T-cell (primary cell): Measurements from ENCODE around the gene EIF3B. TPM values are rescaled to one million over a fixed set of nuclear protein-coding genes. Genes with fewer than 3 reads are reported as not detected.
"Not testable (repeated sequence)": the region's sequence is repeated elsewhere in the genome, so short reads cannot be mapped to it uniquely, and the experiment has no call there.

Experiments used
- ATAC-seq, 4 experiments: fragments of 200-7000 bp in 3 of 4; fragments of 150-1000 bp in 1 of 4; cut with Tn5 transposase; replicated peaks in 1 of 4; 1 replicate in 3 of 4; 2 replicates in 1 of 4; pipeline ENCODE4 v1.10.0; 2021; ENCODE audit warnings: moderate library complexity in 3 of 4, mild to moderate bottlenecking in 2 of 4, moderate number of reproducible peaks in 1 of 4
- CTCF ChIA-PET, 2 donors: fragments of 300-600 bp; sonication (Branson Sonifier 250); formaldehyde crosslinking; loops; one replicate each; lab custom pipeline; 2022; ENCODE audit warnings: antibody characterized with exemption in 2 of 2; lab: Charles Lee
- POLR2A ChIA-PET, 2 donors: fragments of 300-600 bp; sonication (Branson Sonifier 250); formaldehyde crosslinking; loops; one replicate each; lab custom pipeline; 2022; ENCODE audit warnings: antibody characterized with exemption in 2 of 2; lab: Charles Lee
- DNase-seq, 35 experiments: peaks; one replicate each; pipeline versions ENCODE4 v3.0.0 to v3.0.0-alpha.2; 2013 to 2023
- H3K27ac ChIP-seq: one replicate; pipeline ENCODE4 v1.5.1; 2013; ENCODE audit warnings: low read length
- H3K27me3 ChIP-seq, 2 experiments: replicated peaks in 1 of 2; 1 replicate in 1 of 2; 2 replicates in 1 of 2; pipeline versions ENCODE4 v1.6.1 to v1.7.0; 2013; ENCODE audit warnings: low read length in 1 of 2, mixed read lengths in 1 of 2; ENCODE audit not compliant: control insufficient read depth in 2 of 2, insufficient read depth in 2 of 2; ENCODE audit errors: extremely low read depth in 1 of 2
- H3K36me3 ChIP-seq, 2 donors: 1 replicate in 1 of 2; 2 replicates in 1 of 2; pipeline versions ENCODE4 v1.6.1 to v1.7.0; 2013; ENCODE audit warnings: low read length in 1 of 2; ENCODE audit not compliant: control insufficient read depth in 2 of 2, insufficient read depth in 1 of 2; ENCODE audit errors: extremely low read depth in 1 of 2
- H3K4me1 ChIP-seq, 2 experiments: 1 replicate in 1 of 2; 2 replicates in 1 of 2; pipeline versions ENCODE4 v1.6.1 to v1.7.0; 2013; ENCODE audit warnings: low read length in 2 of 2, mixed read lengths in 1 of 2; ENCODE audit not compliant: insufficient read depth in 2 of 2, control insufficient read depth in 1 of 2; ENCODE audit errors: extremely low read depth in 1 of 2
- H3K4me3 ChIP-seq, 2 donors: 1 replicate in 1 of 2; 2 replicates in 1 of 2; pipeline versions ENCODE4 v1.5.1 to v1.7.0; 2013; ENCODE audit warnings: mild to moderate bottlenecking in 2 of 2, low read length in 1 of 2, moderate library complexity in 1 of 2; ENCODE audit not compliant: control insufficient read depth in 1 of 2; ENCODE audit errors: extremely low read depth in 1 of 2
- H3K9me3 ChIP-seq: 2 replicates; pipeline ENCODE4 v1.7.0; 2013
- H3K27ac Mint-ChIP-seq, 2 donors: one replicate each; pipeline ENCODE4 v1.8.0; 2020 to 2021; ENCODE audit warnings: mild to moderate bottlenecking in 2 of 2, mixed read lengths in 2 of 2
- H3K27me3 Mint-ChIP-seq, 2 donors: one replicate each; pipeline ENCODE4 v1.8.0; 2021 to 2022; ENCODE audit warnings: mixed read lengths in 2 of 2
- H3K36me3 Mint-ChIP-seq: one replicate; pipeline ENCODE4 v1.8.0; 2021; ENCODE audit warnings: mixed read lengths
- H3K4me1 Mint-ChIP-seq, 3 donors: one replicate each; pipeline ENCODE4 v1.8.0; 2020 to 2022; ENCODE audit warnings: mixed read lengths in 3 of 3, mild to moderate bottlenecking in 1 of 3
- H3K4me3 Mint-ChIP-seq, 3 donors: one replicate each; pipeline ENCODE4 v1.8.0; 2020 to 2022; ENCODE audit warnings: mild to moderate bottlenecking in 3 of 3, mixed read lengths in 3 of 3, moderate library complexity in 3 of 3
- H3K9me3 Mint-ChIP-seq, 3 donors: one replicate each; pipeline ENCODE4 v1.8.0; 2020 to 2022; ENCODE audit warnings: mixed read lengths in 3 of 3
- WGBS: methylation state at CpG from one replicate; pipeline ENCODE4 v1.1.5; 2013; ENCODE audit warnings: missing lambda C conversion rate; ENCODE audit not compliant: insufficient coverage; 5-methylcytosine and 5-hydroxymethylcytosine counted together
- total RNA-seq, 35 experiments: library from RNA in 6 of 35; stranded (reverse) in 6 of 35; fragments of 120-200 nt in 1 of 35; gene quantifications; one replicate each; pipeline versions ENCODE4 v1.2.1 to v1.2.4 and lab custom pipeline; 2013 to 2026

Gene EIF3B
- total RNA-seq, 5 donors from 2014 or later (not counting 1 experiment from before 2014, with no cell fraction given): 150 to 169 (median 165) TPM

DNA sequence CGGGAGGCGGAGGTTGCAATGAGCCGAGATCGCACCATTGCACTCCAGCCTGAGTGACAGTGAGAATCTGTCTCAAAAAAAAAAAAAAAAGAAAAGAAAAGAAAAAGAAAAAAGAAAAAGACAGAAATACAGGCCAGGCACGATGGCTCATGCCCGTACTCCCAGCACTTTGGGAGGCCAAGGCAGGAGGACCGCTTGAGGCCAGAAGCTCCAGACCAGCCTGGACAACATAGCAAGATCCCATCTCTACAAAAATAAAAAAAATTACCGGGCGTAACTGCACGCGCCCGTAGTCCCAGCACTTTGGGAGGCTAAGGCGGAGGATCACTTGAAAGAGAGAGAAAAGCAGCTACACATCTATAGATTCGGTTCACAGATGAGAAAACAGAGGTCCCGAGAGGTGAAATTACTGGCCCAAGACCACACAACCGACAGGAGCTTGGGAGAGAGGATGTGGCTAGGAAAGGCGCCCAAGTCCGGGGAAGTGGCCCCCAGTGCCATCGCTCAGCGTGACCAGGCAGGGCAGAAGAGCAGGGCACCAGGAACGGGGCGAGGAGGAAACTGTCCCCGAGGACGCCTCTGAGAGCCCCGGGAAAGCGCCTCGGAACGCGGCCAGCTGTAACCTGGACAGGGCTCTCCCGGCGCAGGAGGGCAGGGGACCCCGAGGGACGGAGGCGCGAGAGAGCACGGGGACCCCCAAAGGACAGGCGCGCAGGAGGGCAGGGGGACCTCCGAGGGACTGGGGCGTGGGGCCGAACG is 41.0 kb upstream of the EIF3B start:
- no peaks in the 10 kb centered on the region for H3K9me3 ChIP-seq
- peak overlapping the region; percentile 71 to 76 for H3K4me3 ChIP-seq
- Mint-ChIP-seq H3K27ac (peak overlapping the region; percentile 77 to 84), H3K36me3 (no peaks in the 10 kb centered on the region), H3K27me3 (no peaks in the 10 kb centered on the region), H3K9me3 (no peaks in the 10 kb centered on the region), H3K4me1 (peaks cover 5 to 13% (median 12%) of the 10 kb centered on the region in 3 donors), H3K4me3 (peak overlapping the region in 2 of 3 donors; percentile 83 to 91)
- ATAC-seq: peak in 2 of 4 experiments; percentile 4 to 6
- H3K27me3 ChIP-seq: no peaks in the 10 kb centered on the region
- WGBS: 15% methylated on average over 34 of the region's 42 CpGs
- ChIA-PET POLR2A (no interaction called here), CTCF (interaction anchor here in 1 of 2 donors (1.1 kb wide), 1 partner anchor 901 kb away, joined by 3 read pairs; no protein-coding TSS in a partner anchor)
- H3K4me1 ChIP-seq: peaks cover 0 to 18% of the 10 kb centered on the region in 2 experiments
- peaks cover 0 to 5% of the 10 kb centered on the region in 2 donors for H3K36me3 ChIP-seq
- DNase-seq: peak in 6 of 35 experiments; percentile 0 to 4 (median 2)
- peak overlapping the region; percentile 55 for H3K27ac ChIP-seq

DNA sequence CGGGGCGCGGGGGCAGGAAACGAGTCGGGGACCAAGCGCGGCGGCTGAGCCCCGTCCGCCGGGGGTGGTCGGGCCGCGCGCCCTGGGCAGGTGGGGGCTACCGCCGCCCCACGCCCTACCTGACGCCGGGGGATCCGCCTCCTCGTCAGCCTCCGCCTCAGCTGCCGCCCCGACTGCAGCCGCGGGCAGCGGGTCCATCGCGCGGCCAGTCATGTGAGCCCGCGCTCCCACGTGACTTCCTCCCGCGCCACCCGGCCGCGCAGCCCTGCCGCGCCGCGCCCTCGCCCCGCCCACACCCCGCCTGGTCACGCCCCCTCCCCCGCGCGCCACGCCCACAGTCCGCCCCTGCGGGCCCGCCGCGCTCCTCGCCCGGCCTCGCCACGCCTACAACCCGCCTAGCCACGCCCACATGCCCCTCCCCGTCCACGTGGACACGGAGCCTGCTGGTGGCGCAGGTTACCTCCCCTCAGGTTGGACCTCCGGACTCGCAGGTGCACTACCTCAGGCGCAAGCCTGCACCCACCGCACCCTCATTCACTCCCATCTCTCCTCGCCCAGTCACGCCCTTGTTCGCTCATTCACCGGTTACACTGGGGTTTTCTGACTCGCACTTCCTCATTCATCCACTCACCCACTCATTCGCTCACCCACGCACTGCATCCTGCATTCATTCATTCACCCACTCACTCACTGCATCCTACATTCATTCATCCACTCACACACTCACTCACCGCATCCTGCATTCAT is 40.2 kb upstream of the EIF3B start, which contains the start of gene SNX8:
TSS of gene SNX8 (minus strand) at position 233 of the 747 bp plus-strand sequence. CDS start at position 213, 20 bp downstream.
- no peaks in the 10 kb centered on the region for H3K27me3 Mint-ChIP-seq
- H3K4me3 Mint-ChIP-seq: peak within 1 kb of the TSS in 2 of 3 donors; percentile 83 to 91
- peaks cover 0 to 18% of the 10 kb centered on the region in 2 experiments for H3K4me1 ChIP-seq
- ATAC-seq (peak; percentile 85 to 94 (median 86)), DNase-seq (peak; percentile 87 to 98 (median 93))
- H3K4me1 Mint-ChIP-seq: peaks cover 5 to 13% (median 12%) of the 10 kb centered on the region in 3 donors
- H3K27ac Mint-ChIP-seq: peak within 1 kb of the TSS; percentile 77 to 84
- H3K9me3 Mint-ChIP-seq: no peaks in the 10 kb centered on the region
- H3K9me3 ChIP-seq: no peaks in the 10 kb centered on the region
- POLR2A ChIA-PET: no interaction called here
- no peaks in the 10 kb centered on the region for H3K36me3 Mint-ChIP-seq
- WGBS: under 1% methylated on average over 74 of the region's 78 CpGs
- peak within 1 kb of the TSS; percentile 71 to 76 for H3K4me3 ChIP-seq
- H3K27ac ChIP-seq: peak within 1 kb of the TSS; percentile 55
- CTCF ChIA-PET: interaction anchor here in 1 of 2 donors (1.1 kb wide), 1 partner anchor 902 kb away, joined by 3 read pairs; no protein-coding TSS in a partner anchor
- no peaks in the 10 kb centered on the region for H3K27me3 ChIP-seq
- H3K36me3 ChIP-seq: peaks cover 0 to 5% of the 10 kb centered on the region in 2 donors

DNA sequence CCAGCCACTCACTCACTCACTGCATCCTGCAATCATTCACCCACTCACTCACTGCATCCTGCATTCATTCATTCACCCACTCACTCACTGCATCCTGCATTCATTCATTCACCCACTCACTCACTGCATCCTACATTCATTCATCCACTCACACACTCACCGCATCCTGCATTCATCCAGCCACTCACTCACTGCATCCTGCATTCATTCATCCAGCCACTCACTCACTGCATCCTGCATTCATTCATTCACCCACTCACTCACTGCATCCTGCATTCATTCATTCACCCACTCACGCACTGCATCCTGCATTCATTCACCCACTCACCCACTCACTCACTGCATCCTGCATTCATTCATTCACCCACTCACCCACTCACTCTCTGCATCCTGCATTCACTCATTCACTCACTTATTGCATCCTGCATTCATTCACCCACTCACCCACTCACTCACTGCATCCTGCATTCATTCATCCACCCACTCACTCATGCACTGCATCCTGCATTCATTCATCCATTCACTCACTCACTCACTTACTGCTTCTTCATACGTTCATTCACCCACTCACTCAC is 39.6 kb upstream of the EIF3B start:
- DNase-seq, H3K27me3 Mint-ChIP-seq, H3K36me3 ChIP-seq, ATAC-seq, H3K9me3 Mint-ChIP-seq, H3K27me3 ChIP-seq, POLR2A ChIA-PET, H3K36me3 Mint-ChIP-seq, H3K27ac Mint-ChIP-seq, H3K4me3 Mint-ChIP-seq, CTCF ChIA-PET, H3K9me3 ChIP-seq: not testable (repeated sequence)
- peak overlapping the region; percentile 55 for H3K27ac ChIP-seq
- H3K4me1 ChIP-seq: peaks cover 0 to 18% of the 10 kb centered on the region in 2 experiments
- H3K4me1 Mint-ChIP-seq: peaks cover 5 to 13% (median 12%) of the 10 kb centered on the region in 3 donors
- WGBS: 70% methylated on average over 3 of the region's 3 CpGs
- H3K4me3 ChIP-seq: peak overlapping the region; percentile 46 to 51

DNA sequence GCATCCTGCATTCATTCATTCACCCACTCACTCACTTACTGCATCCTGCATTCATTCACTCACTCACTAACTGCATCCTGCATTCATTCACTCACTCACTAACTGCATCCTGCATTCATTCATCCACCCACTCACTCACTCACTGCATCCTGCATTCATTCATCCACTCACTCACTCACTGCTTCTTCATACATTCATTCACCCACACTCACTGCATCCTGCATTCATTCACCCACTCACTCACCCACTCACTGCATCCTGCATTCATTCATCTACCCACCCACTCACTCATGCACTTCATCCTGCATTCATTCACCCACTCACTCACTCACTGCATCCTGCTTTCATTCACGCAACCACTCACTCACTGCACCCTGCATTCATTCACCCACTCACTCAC is 38.8 kb upstream of the EIF3B start:
- peaks cover 0 to 18% of the 10 kb centered on the region in 2 experiments for H3K4me1 ChIP-seq
- H3K9me3 ChIP-seq: no peaks in the 10 kb centered on the region
- ChIA-PET POLR2A (no interaction called here), CTCF (no interaction called here)
- DNase-seq (no peak), ATAC-seq (no peak)
- Mint-ChIP-seq H3K4me1 (peaks cover 5 to 13% (median 12%) of the 10 kb centered on the region in 3 donors), H3K9me3 (no peaks in the 10 kb centered on the region), H3K27ac (no peak overlapping the region), H3K4me3 (no peak overlapping the region), H3K36me3 (no peaks in the 10 kb centered on the region), H3K27me3 (no peaks in the 10 kb centered on the region)
- no peaks in the 10 kb centered on the region for H3K36me3 ChIP-seq
- no peak overlapping the region for H3K4me3 ChIP-seq
- H3K27ac ChIP-seq: no peak overlapping the region
- H3K27me3 ChIP-seq: peaks cover 0 to 5% of the 10 kb centered on the region in 2 experiments
- 67% methylated on average over 1 of the region's 1 CpG for WGBS

DNA sequence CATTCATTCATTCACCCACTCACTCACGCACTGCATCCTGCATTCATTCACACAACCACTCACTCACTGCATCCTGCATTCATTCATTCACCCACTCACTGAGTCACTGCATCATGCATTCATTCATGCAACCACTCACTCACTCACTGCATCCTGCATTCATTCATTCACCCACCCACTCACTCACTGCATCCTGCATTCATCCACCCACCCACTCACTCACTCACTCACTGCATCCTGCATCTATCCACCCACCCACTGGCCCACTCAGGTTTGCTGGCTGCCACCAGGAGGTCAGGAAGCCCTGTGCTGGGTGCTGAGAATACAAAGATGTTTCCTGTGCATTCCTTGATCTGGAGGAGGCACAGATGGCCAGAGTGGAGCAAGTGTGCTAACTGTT is 38.0 kb upstream of the EIF3B start:
- POLR2A ChIA-PET: no interaction called here
- no peak overlapping the region for H3K4me3 Mint-ChIP-seq
- H3K4me1 Mint-ChIP-seq: peaks cover 5 to 12% (median 11%) of the 10 kb centered on the region in 3 donors
- Histone ChIP-seq H3K27ac (no peak overlapping the region), H3K4me1 (peaks cover 0 to 18% of the 10 kb centered on the region in 2 experiments), H3K36me3 (no peaks in the 10 kb centered on the region), H3K9me3 (no peaks in the 10 kb centered on the region), H3K27me3 (peaks cover 0 to 9% of the 10 kb centered on the region in 2 experiments), H3K4me3 (no peak overlapping the region)
- no peak overlapping the region for H3K27ac Mint-ChIP-seq
- no peak for DNase-seq
- CTCF ChIA-PET: no interaction called here
- H3K9me3 Mint-ChIP-seq: no peaks in the 10 kb centered on the region
- ATAC-seq: no peak
- H3K27me3 Mint-ChIP-seq: no peaks in the 10 kb centered on the region
- H3K36me3 Mint-ChIP-seq: no peaks in the 10 kb centered on the region
- 100% methylated on average over 1 of the region's 1 CpG for WGBS
